Right atrium auricular region (tissue), 2 donors: ENCODE results near the gene OSTF1. TPM values are rescaled to one million over a fixed set of nuclear protein-coding genes. Genes with fewer than 3 reads are reported as not detected.

Experiments
- DNase-seq: peaks from one replicate; pipeline ENCODE4 v3.0.0-alpha.2; 2019; ENCODE audit warnings: low spot score
- H3K27ac ChIP-seq, 2 donors: fragments of 200-600 bp; sonication (generic); 1 replicate in 1 of 2; 2 replicates in 1 of 2; pipeline ENCODE4 v1.5.1; 2016 to 2019
- H3K27me3 ChIP-seq, 2 donors: fragments of 200-600 bp; sonication (generic); one replicate each; pipeline versions ENCODE4 v1.5.1 to v1.6.0; 2017 to 2019
- H3K36me3 ChIP-seq: fragments of 200-600 bp; sonication (generic); one replicate; pipeline ENCODE4 v1.5.1; 2016
- H3K4me1 ChIP-seq, 2 donors: fragments of 200-600 bp; sonication (generic); one replicate each; pipeline versions ENCODE4 v1.5.1 to v1.6.0; 2017 to 2019
- H3K4me3 ChIP-seq, 2 donors: fragments of 200-600 bp; sonication (generic); 1 replicate in 1 of 2; 2 replicates in 1 of 2; pipeline ENCODE4 v1.5.1; 2017 to 2019; ENCODE audit warnings: mild to moderate bottlenecking in 1 of 2, moderate library complexity in 1 of 2
- H3K9me3 ChIP-seq, 2 donors: fragments of 200-600 bp; sonication (generic); one replicate each; pipeline ENCODE4 v1.5.1; 2019
- CTCF ChIP-seq, 2 donors: fragments of 200-600 bp; sonication (generic); IDR thresholded peaks; one replicate each; pipeline ENCODE4 v1.5.1; 2019; ENCODE audit warnings: antibody characterized with exemption in 2 of 2
- total RNA-seq, 2 donors: library from RNA; depleted of rRNA; stranded (reverse); fragments of >200 nt; gene quantifications; one replicate each; pipeline ENCODE4 v1.1.0, GENCODE V29; 2016

Gene OSTF1
- total RNA-seq, 2 donors from 2014 or later = 14.5 to 17.7 TPM

GRCh38 chr9:75047506-75047905 lies 40.8 kb upstream of the OSTF1 start:
- Histone ChIP-seq H3K4me3 (no peak overlapping the region), H3K36me3 (no peaks in the 10 kb centered on the region), H3K27ac (no peak overlapping the region), H3K4me1 (no peaks in the 10 kb centered on the region), H3K27me3 (no peaks in the 10 kb centered on the region), H3K9me3 (no peaks in the 10 kb centered on the region)
- no peak for TF ChIP-seq CTCF (IDR thresholded peaks at IDR 0.05)
- no peak for DNase-seq

- Histone ChIP-seq H3K4me1 (no peaks in the 10 kb centered on the region), H3K9me3 (no peaks in the 10 kb centered on the region), H3K27ac (no peak overlapping the region), H3K27me3 (no peaks in the 10 kb centered on the region), H3K4me3 (no peak overlapping the region), H3K36me3 (no peaks in the 10 kb centered on the region)
- TF ChIP-seq CTCF (IDR thresholded peaks at IDR 0.05) = no peak
- no peak for DNase-seq
Measured at GRCh38 chr9:75051285-75051684, 37.0 kb upstream of the OSTF1 start.

- H3K36me3 ChIP-seq = no peaks in the 10 kb centered on the region
- no peaks in the 10 kb centered on the region for H3K4me1 ChIP-seq
- no peaks in the 10 kb centered on the region for H3K27me3 ChIP-seq
- no peaks in the 10 kb centered on the region for H3K9me3 ChIP-seq
- TF ChIP-seq CTCF (IDR thresholded peaks at IDR 0.05) = no peak
- DNase-seq = no peak
- no peak overlapping the region for H3K27ac ChIP-seq
- no peak overlapping the region for H3K4me3 ChIP-seq
Measured at GRCh38 chr9:75053869-75054268, 34.4 kb upstream of the OSTF1 start.

GRCh38 chr9:75054368-75055001 lies 33.8 kb upstream of the OSTF1 start:
- H3K27ac ChIP-seq = no peak overlapping the region
- DNase-seq = no peak
- H3K4me1 ChIP-seq = no peaks in the 10 kb centered on the region
- no peak for TF ChIP-seq CTCF (IDR thresholded peaks at IDR 0.05)
- no peaks in the 10 kb centered on the region for H3K36me3 ChIP-seq
- H3K9me3 ChIP-seq = no peaks in the 10 kb centered on the region
- no peaks in the 10 kb centered on the region for H3K27me3 ChIP-seq
- no peak overlapping the region for H3K4me3 ChIP-seq

- H3K36me3 ChIP-seq = peaks cover 4% of the 10 kb centered on the region
- H3K27me3 ChIP-seq = no peaks in the 10 kb centered on the region
- H3K4me1 ChIP-seq = peaks cover 0 to 4% of the 10 kb centered on the region in 2 donors
- no peaks in the 10 kb centered on the region for H3K9me3 ChIP-seq
- no peak for TF ChIP-seq CTCF (IDR thresholded peaks at IDR 0.05)
- no peak for DNase-seq
- H3K27ac ChIP-seq = no peak overlapping the region
- H3K4me3 ChIP-seq = no peak overlapping the region
Measured at GRCh38 chr9:75061169-75061568, 27.1 kb upstream of the OSTF1 start.
